Right lobe of liver (tissue), 6 donors: Measurements from ENCODE around the gene ACTA1. TPM values are rescaled to one million over a fixed set of nuclear protein-coding genes. Genes with fewer than 3 reads are reported as not detected.

Source experiments
- ATAC-seq, 4 donors: fragments of 200-7000 bp; cut with Tn5 transposase; one replicate each; pipeline ENCODE4 v1.9.1; 2020; ENCODE audit warnings: mild to moderate bottlenecking in 4 of 4, moderate library complexity in 4 of 4
- DNase-seq, 3 donors: peaks; one replicate each; pipeline ENCODE4 v3.0.0-alpha.2; 2020
- H3K27ac ChIP-seq, 3 donors: fragments of 200-600 bp; one replicate each; pipeline ENCODE4 v1.8.0; 2022
- H3K27me3 ChIP-seq, 2 donors: fragments of 200-600 bp; one replicate each; pipeline ENCODE4 v1.8.0; 2022
- H3K36me3 ChIP-seq, 4 donors: fragments of 200-600 bp; sonication (generic) in 1 of 4; one replicate each; pipeline versions ENCODE4 v1.5.1 to v1.8.0; 2017 to 2022; ENCODE audit warnings: control low read depth in 1 of 4
- H3K4me1 ChIP-seq, 4 donors: fragments of 200-600 bp; sonication (generic) in 1 of 4; one replicate each; pipeline versions ENCODE4 v1.5.1 to v1.8.0; 2017 to 2022; ENCODE audit warnings: control low read depth in 1 of 4
- H3K4me3 ChIP-seq, 3 donors: fragments of 200-600 bp; one replicate each; pipeline ENCODE4 v1.8.0; 2022
- H3K9me3 ChIP-seq, 4 donors: fragments of 200-600 bp; sonication (generic) in 1 of 4; one replicate each; pipeline versions ENCODE4 v1.5.1 to v1.8.0; 2017 to 2022; ENCODE audit warnings: control low read depth in 1 of 4
- CTCF ChIP-seq, 4 donors: fragments of 200-600 bp in 3 of 4; fragments of 450-650 bp in 1 of 4; IDR thresholded peaks; one replicate each; pipeline versions ENCODE4 v1.5.1 to v1.8.0; 2016 to 2022; ENCODE audit warnings: antibody characterized with exemption in 4 of 4, mild to moderate bottlenecking in 2 of 4
- POLR2A ChIP-seq: fragments of 450-650 bp; IDR thresholded peaks from one replicate; pipeline ENCODE4 v1.6.1; 2017; ENCODE audit warnings: antibody characterized with exemption, mild to moderate bottlenecking
- WGBS: methylation state at CpG from one replicate; pipeline ENCODE4 v1.1.6; 2018; ENCODE audit warnings: low coverage, low lambda C conversion rate; ENCODE audit not compliant: insufficient coverage; ENCODE audit errors: missing lambda C conversion rate; 5-methylcytosine and 5-hydroxymethylcytosine counted together
- intact Hi-C, 2 donors: fragments of 100-400 bp; cut with DNase I; formaldehyde crosslinking; loops; one replicate each; pipeline versions ENCODE4 v1.11.2 to v1.14.1; 2022
- total RNA-seq, 6 experiments: library from RNA; depleted of rRNA in 2 of 6; stranded (reverse); fragments of >200 nt in 2 of 6; fragmentation: NEBNext Ultra II Directional in 3 of 6; extraction: Animal tissue kit (Norgen Biotek cat#: 25700) in 3 of 6; gene quantifications; one replicate each; pipeline versions ENCODE4 v1.1.0 to v1.2.4, GENCODE V29; 2016 to 2023
- donor health status: DM: no; HTN: yes; CAD: no.
- donor health status: DM: no; HTN: no; CAD: no.
- donor health status: DM: no; HTN: no; CAD: no.
- donor health status: DM: no; HTN: yes; CAD: no.
- donor health status: DM: no; HTN: yes; CAD: no.

ACTA1 gene
- total RNA-seq, 6 experiments from 2014 or later = 1.1 to 14.2 (median 1.3) TPM; not detected in 1

- ATAC-seq = no peak
- no CpG with 5 or more reads among the region's 38 CpGs for WGBS
- no peak for DNase-seq
- Histone ChIP-seq H3K27me3 (peaks cover 0 to 26% of the 10 kb centered on the region in 2 donors), H3K4me3 (no peak overlapping the region), H3K36me3 (no peaks in the 10 kb centered on the region), H3K9me3 (no peaks in the 10 kb centered on the region), H3K4me1 (peaks cover 0 to 9% (median 0%) of the 10 kb centered on the region in 4 donors), H3K27ac (no peak overlapping the region)
- TF ChIP-seq POLR2A (no peak), CTCF (IDR thresholded peaks at IDR 0.05) (no peak)
- intact Hi-C loops = no loop called here
These were observed 1.8 kb downstream of the ACTA1 start for GRCh38 chr1:229432116-229432461.

GRCh38 chr1:229431284-229432115, 2.4 kb downstream of the ACTA1 start:
- Histone ChIP-seq H3K27ac (no peak overlapping the region), H3K4me1 (peaks cover 0 to 9% (median 0%) of the 10 kb centered on the region in 4 donors), H3K9me3 (no peaks in the 10 kb centered on the region), H3K27me3 (peaks cover 0 to 26% of the 10 kb centered on the region in 2 donors), H3K4me3 (no peak overlapping the region), H3K36me3 (no peaks in the 10 kb centered on the region)
- TF ChIP-seq POLR2A (no peak), CTCF (IDR thresholded peaks at IDR 0.05) (no peak)
- intact Hi-C loops = no loop called here
- 3% methylated on average over 29 of the region's 65 CpGs for WGBS
- no peak for ATAC-seq
- no peak for DNase-seq

GRCh38 chr1:229430761-229431283, 3.1 kb downstream of the ACTA1 start:
- ATAC-seq (peak; percentile 40 to 73 (median 60)), DNase-seq (peak in 1 of 3 donors; percentile 46)
- TF ChIP-seq POLR2A (no peak), CTCF (IDR thresholded peaks at IDR 0.05) (no peak)
- H3K9me3 ChIP-seq = no peaks in the 10 kb centered on the region
- H3K27me3 ChIP-seq = peaks cover 0 to 26% of the 10 kb centered on the region in 2 donors
- peaks cover 0 to 9% (median 0%) of the 10 kb centered on the region in 4 donors for H3K4me1 ChIP-seq
- H3K36me3 ChIP-seq = no peaks in the 10 kb centered on the region
- H3K4me3 ChIP-seq = no peak overlapping the region
- intact Hi-C loops = no loop called here
- no peak overlapping the region for H3K27ac ChIP-seq
- WGBS = 0% methylated on average over 7 of the region's 16 CpGs

GRCh38 chr1:229428256-229428655, 5.6 kb downstream of the ACTA1 start:
- no peaks in the 10 kb centered on the region for H3K36me3 ChIP-seq
- H3K9me3 ChIP-seq = peaks cover 0 to 3% (median 0%) of the 10 kb centered on the region in 4 donors
- ATAC-seq (no peak), DNase-seq (no peak)
- WGBS = 53% methylated on average over 3 of the region's 3 CpGs
- H3K27me3 ChIP-seq = peaks cover 0 to 18% of the 10 kb centered on the region in 2 donors
- intact Hi-C loops = no loop called here
- no peak overlapping the region for H3K27ac ChIP-seq
- TF ChIP-seq POLR2A = no peak
- no peak for TF ChIP-seq CTCF (IDR thresholded peaks at IDR 0.05)
- H3K4me1 ChIP-seq = peaks cover 0 to 9% (median 0%) of the 10 kb centered on the region in 4 donors
- no peak overlapping the region for H3K4me3 ChIP-seq
